ENCODE results near the gene CMPK1.

GRCh38 chr1:47423872-47424271 lies 90.3 kb downstream of the CMPK1 start:
- TF ChIP-seq CTCF (IDR thresholded peaks at IDR 0.05; ENCODE audit: poor library complexity, severe bottlenecking) = no peak
- no peak for TF ChIP-seq EZH2 (IDR thresholded peaks at IDR 0.05; ENCODE audit: borderline replicate concordance, insufficient read depth, low read length, poor library complexity, severe bottlenecking)
- TF ChIP-seq RAD21 (conservative IDR thresholded peaks at IDR 0.05) = no peak
- no peak for TF ChIP-seq POLR2AphosphoS5 (IDR thresholded peaks at IDR 0.05)
- TF ChIP-seq EP300 (conservative IDR thresholded peaks at IDR 0.05; ENCODE audit: poor library complexity, severe bottlenecking) = no peak
- TF ChIP-seq TAF1 (IDR thresholded peaks at IDR 0.05; ENCODE audit: low read depth) = no peak
- no peak for TF ChIP-seq REST (IDR thresholded peaks at IDR 0.05; ENCODE audit: borderline replicate concordance)
